Smooth muscle cell (in vitro differentiated cells): ENCODE data around the gene TMEM200A. TPM values are rescaled to one million over a fixed set of nuclear protein-coding genes. Genes with fewer than 3 reads are reported as not detected.

Source experiments
- DNase-seq: peaks from one replicate; lab custom pipeline; 2025; ENCODE audit not compliant: unreplicated experiment; lab: John Stamatoyannopoulos, UW
- H2AFZ ChIP-seq: fragments of 200-600 bp; sonication (generic); 2 replicates; pipeline ENCODE4 v1.6.0; 2016; ENCODE audit warnings: antibody characterized with exemption, low read depth, mild to moderate bottlenecking
- H3F3A ChIP-seq: fragments of 200-600 bp; sonication (generic); 2 replicates; pipeline ENCODE4 v1.6.0; 2017; ENCODE audit warnings: antibody characterized with exemption, low read depth
- H3K27ac ChIP-seq: fragments of 200-600 bp; sonication (generic); 2 replicates; pipeline ENCODE4 v1.5.1; 2016; ENCODE audit warnings: low read depth, mild to moderate bottlenecking
- H3K27me3 ChIP-seq: fragments of 200-600 bp; sonication (generic); 2 replicates; pipeline ENCODE4 v1.6.1; 2016; ENCODE audit warnings: low read depth, mild to moderate bottlenecking
- H3K36me3 ChIP-seq: fragments of 200-600 bp; sonication (generic); 2 replicates; pipeline ENCODE4 v1.5.1; 2016; ENCODE audit warnings: low read depth
- H3K4me1 ChIP-seq: fragments of 200-600 bp; sonication (generic); 2 replicates; pipeline ENCODE4 v1.5.1; 2016; ENCODE audit warnings: low read depth
- H3K4me2 ChIP-seq: fragments of 200-600 bp; sonication (generic); 2 replicates; pipeline ENCODE4 v1.6.0; 2016; ENCODE audit warnings: mild to moderate bottlenecking
- H3K4me3 ChIP-seq: fragments of 200-600 bp; sonication (generic); 2 replicates; pipeline ENCODE4 v1.5.1; 2016; ENCODE audit warnings: mild to moderate bottlenecking
- H3K79me2 ChIP-seq: fragments of 200-600 bp; sonication (generic); 2 replicates; pipeline ENCODE4 v1.6.0; 2016; ENCODE audit warnings: low read depth, mild to moderate bottlenecking
- H3K9ac ChIP-seq: fragments of 200-600 bp; sonication (generic); 2 replicates; pipeline ENCODE4 v1.6.0; 2016; ENCODE audit warnings: low read depth
- H3K9me3 ChIP-seq: fragments of 200-600 bp; sonication (generic); replicated peaks from 2 replicates; pipeline ENCODE4 v1.5.1; 2016; ENCODE audit warnings: low read depth
- H4K20me1 ChIP-seq: fragments of 200-600 bp; sonication (generic); 2 replicates; pipeline ENCODE4 v1.6.0; 2016; ENCODE audit warnings: low read depth
- CTCF ChIP-seq: fragments of 200-600 bp; sonication (generic); IDR thresholded peaks from 2 replicates; pipeline ENCODE4 v1.5.1; 2017; ENCODE audit warnings: borderline replicate concordance, mild to moderate bottlenecking, antibody characterized with exemption; ENCODE audit not compliant: insufficient read depth, poor library complexity, severe bottlenecking
- WGBS: methylation state at CpG from one replicate; pipeline ENCODE4 v1.1.7; 2016; ENCODE audit warnings: low lambda C conversion rate; 5-methylcytosine and 5-hydroxymethylcytosine counted together
- polyA plus RNA-seq: library from polyadenylated mRNA; unstranded; fragments of >200 nt; fragmentation: Nextera tagmentation; extraction: Ambion mirVana; gene quantifications from 2 replicates; pipeline ENCODE4 v1.2.1, GENCODE V29; 2016
- total RNA-seq: library from RNA; depleted of rRNA; stranded (reverse); fragments of >200 nt; gene quantifications from 2 replicates; pipeline ENCODE4 v1.2.3, GENCODE V29; 2014

Gene TMEM200A
- total RNA-seq (116 and 126 TPM in 2 replicates), polyA plus RNA-seq (71.0 and 84.7 TPM in 2 replicates)

GRCh38 chr6:130365166-130366106, at the start of gene TMEM200A:
Gene TMEM200A, plus strand, starts transcription at chr6:130366017. Its CDS starts 74,406 bp downstream, at chr6:130440423.
- H3K27ac ChIP-seq: peak within 1 kb of the TSS; percentile 85
- H2AFZ ChIP-seq: peak within 1 kb of the TSS; percentile 92
- peak; percentile 85 for TF ChIP-seq CTCF
- DNase-seq: peak; percentile 61
- WGBS: 1% methylated on average over 78 of the region's 84 CpGs
- H3K4me1 ChIP-seq: peaks cover 21% of the 10 kb centered on the region
- peaks cover 39% of the 10 kb centered on the region for H4K20me1 ChIP-seq
- peak within 1 kb of the TSS; percentile 92 for H3K9ac ChIP-seq
- H3K27me3 ChIP-seq: no peaks in the 10 kb centered on the region
- H3K36me3 ChIP-seq: no peaks in the 10 kb centered on the region
- peaks cover 55% of the 10 kb centered on the region for H3K79me2 ChIP-seq
- peak within 1 kb of the TSS; percentile 94 for H3K4me3 ChIP-seq
- H3K4me2 ChIP-seq: peak within 1 kb of the TSS; percentile 90
- H3K9me3 ChIP-seq: no peaks in the 10 kb centered on the region
- H3F3A ChIP-seq: no peaks in the 10 kb centered on the region

- no peak for DNase-seq
- no peak overlapping the region for H3K27ac ChIP-seq
- no peaks in the 10 kb centered on the region for H3F3A ChIP-seq
- no peak overlapping the region for H2AFZ ChIP-seq
- H3K27me3 ChIP-seq: no peaks in the 10 kb centered on the region
- H4K20me1 ChIP-seq: no peaks in the 10 kb centered on the region
- no peak overlapping the region for H3K4me3 ChIP-seq
- H3K9ac ChIP-seq: no peak overlapping the region
- no peak for TF ChIP-seq CTCF
- H3K4me2 ChIP-seq: no peak overlapping the region
- 97% methylated on average over 2 of the region's 2 CpGs for WGBS
- H3K79me2 ChIP-seq: no peaks in the 10 kb centered on the region
- peaks cover 6% of the 10 kb centered on the region for H3K4me1 ChIP-seq
- H3K36me3 ChIP-seq: no peaks in the 10 kb centered on the region
- no peaks in the 10 kb centered on the region for H3K9me3 ChIP-seq
Observed at GRCh38 chr6:130320908-130321307, 44.9 kb upstream of the TMEM200A start.

GRCh38 chr6:130322673-130323268, 43.0 kb upstream of the TMEM200A start:
- TF ChIP-seq CTCF: peak; percentile 93
- no peaks in the 10 kb centered on the region for H3K79me2 ChIP-seq
- H2AFZ ChIP-seq: no peak overlapping the region
- H3K27ac ChIP-seq: no peak overlapping the region
- H3K4me1 ChIP-seq: peaks cover 6% of the 10 kb centered on the region
- no peak for DNase-seq
- no peaks in the 10 kb centered on the region for H3F3A ChIP-seq
- H3K9me3 ChIP-seq: no peaks in the 10 kb centered on the region
- no peak overlapping the region for H3K9ac ChIP-seq
- no peak overlapping the region for H3K4me3 ChIP-seq
- 7% methylated on average over 3 of the region's 3 CpGs for WGBS
- no peak overlapping the region for H3K4me2 ChIP-seq
- no peaks in the 10 kb centered on the region for H3K27me3 ChIP-seq
- no peaks in the 10 kb centered on the region for H4K20me1 ChIP-seq
- H3K36me3 ChIP-seq: no peaks in the 10 kb centered on the region
